ENCODE results near the gene GRAMD1B. TPM values are rescaled to one million over a fixed set of nuclear protein-coding genes. Genes with fewer than 3 reads are reported as not detected.

GRAMD1B gene
- total RNA-seq, 3 donors from 2014 or later = 20.2 to 24.4 (median 23.7) TPM

DNA sequence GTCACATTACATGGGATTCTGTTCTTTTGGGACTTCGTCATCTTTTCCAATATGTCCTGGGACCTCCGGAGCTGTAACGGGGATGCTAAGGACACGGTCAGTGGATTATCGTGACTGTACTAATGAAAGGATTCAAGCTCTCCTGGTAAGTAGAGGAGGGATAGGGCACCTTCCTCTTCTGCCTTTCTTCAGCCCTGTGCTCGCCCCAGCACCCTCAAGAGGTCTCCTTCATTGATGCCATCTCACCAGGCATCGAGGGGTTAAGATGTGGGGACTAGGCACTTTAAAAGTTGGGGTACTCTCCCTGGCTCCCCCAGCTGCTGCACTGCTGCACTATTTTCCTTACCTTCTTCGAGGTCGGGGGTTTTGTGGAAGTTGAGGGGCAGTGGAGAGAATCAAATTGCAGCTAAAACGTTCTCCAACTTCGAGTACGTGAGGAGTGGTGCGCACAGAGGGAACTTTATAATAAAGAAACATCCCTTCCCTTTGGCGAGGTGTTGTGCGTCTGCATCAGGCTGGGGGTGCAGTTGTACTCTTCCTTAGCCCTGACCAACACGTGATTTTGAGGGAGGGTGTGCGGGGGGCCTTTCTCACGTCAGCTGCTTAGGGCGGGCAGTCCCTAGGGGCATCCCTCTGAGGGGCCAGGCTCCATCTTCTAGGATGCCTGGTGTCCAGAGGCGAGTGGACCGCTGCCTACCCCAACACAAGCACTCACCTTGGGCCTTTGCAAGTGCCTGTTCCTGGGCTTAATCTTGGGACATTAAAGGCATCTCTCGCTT, 96.1 kb downstream of the GRAMD1B start:
- Mint-ChIP-seq H3K27me3 (ENCODE audit: low read depth) (no peaks in the 10 kb centered on the region), H3K4me3 (no peak overlapping the region), H3K9me3 (no peaks in the 10 kb centered on the region), H3K36me3 (ENCODE audit: insufficient read depth) (no peaks in the 10 kb centered on the region), H3K4me1 (ENCODE audit: low read depth) (no peaks in the 10 kb centered on the region)
- ATAC-seq = no peak
- no peak for DNase-seq

DNA sequence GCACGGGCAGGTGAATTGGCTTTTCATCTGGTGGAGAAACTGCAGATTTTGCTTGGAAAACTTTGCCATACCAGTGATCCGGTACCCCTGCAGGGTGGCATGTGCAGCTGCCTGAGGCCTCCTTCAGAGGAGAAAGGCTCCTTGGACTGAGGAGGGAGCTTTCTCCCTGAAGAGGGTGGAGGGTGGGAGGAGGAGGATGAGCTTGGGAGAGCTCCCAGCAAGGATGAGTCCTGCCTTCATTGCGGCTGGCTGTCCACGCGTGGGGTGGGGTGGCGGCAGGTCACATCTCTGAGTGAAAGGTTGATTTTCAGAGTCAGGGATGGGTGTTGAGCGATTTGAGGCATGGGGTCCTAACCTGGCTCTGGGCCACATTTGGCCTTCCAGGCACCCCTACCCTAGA, 96.8 kb downstream of the GRAMD1B start:
- no peaks in the 10 kb centered on the region for H3K4me1 Mint-ChIP-seq (ENCODE audit: low read depth)
- H3K4me3 Mint-ChIP-seq = no peak overlapping the region
- ATAC-seq (no peak), DNase-seq (no peak)
- no peaks in the 10 kb centered on the region for H3K27me3 Mint-ChIP-seq (ENCODE audit: low read depth)
- no peaks in the 10 kb centered on the region for H3K9me3 Mint-ChIP-seq
- no peaks in the 10 kb centered on the region for H3K36me3 Mint-ChIP-seq (ENCODE audit: insufficient read depth)

DNA sequence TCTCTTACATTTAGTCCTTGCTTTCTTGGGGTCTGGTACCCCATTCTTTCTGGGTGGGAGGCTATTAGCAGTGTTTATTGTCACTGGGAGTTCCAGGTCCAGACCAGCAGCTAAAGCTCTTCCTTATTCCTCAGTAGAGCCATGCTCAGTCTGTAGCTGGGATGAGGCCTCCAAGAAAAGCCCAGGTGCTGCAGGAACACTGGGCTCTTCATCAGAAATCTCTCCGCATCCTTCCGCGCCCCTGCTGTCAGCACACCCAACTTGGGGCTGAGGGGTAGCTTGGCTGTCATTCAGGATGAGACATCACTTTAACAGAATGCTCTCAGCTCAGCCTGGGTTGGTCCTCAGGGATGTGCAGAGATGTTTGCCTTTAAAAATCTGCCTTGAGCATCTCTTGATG, 97.5 kb downstream of the GRAMD1B start:
- ATAC-seq = no peak
- no peak for DNase-seq
- Mint-ChIP-seq H3K36me3 (ENCODE audit: insufficient read depth) (no peaks in the 10 kb centered on the region), H3K27me3 (ENCODE audit: low read depth) (no peaks in the 10 kb centered on the region), H3K9me3 (no peaks in the 10 kb centered on the region), H3K4me3 (no peak overlapping the region), H3K4me1 (ENCODE audit: low read depth) (no peaks in the 10 kb centered on the region)

DNA sequence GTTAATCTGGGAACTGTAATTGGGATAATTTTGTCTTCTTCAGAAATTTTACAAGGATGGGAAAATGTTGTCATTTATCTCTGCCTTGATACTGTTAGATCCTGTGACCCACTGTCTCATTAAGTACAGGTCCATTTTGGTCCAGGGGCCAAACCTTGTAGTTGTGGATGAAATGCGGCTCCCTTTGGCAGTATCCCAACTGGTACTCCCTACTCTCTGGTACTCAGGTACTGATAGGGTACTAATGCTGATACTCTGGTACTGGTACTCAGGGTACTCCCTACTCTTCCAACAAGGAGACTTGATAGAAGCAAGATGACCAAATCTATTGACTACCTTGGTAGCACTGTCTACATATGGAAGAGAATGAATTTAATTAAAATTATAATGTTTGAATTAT, 97.9 kb downstream of the GRAMD1B start:
- H3K4me3 Mint-ChIP-seq = no peak overlapping the region
- H3K36me3 Mint-ChIP-seq (ENCODE audit: insufficient read depth) = no peaks in the 10 kb centered on the region
- H3K27me3 Mint-ChIP-seq (ENCODE audit: low read depth) = no peaks in the 10 kb centered on the region
- ATAC-seq (no peak), DNase-seq (no peak)
- H3K4me1 Mint-ChIP-seq (ENCODE audit: low read depth) = no peaks in the 10 kb centered on the region
- no peaks in the 10 kb centered on the region for H3K9me3 Mint-ChIP-seq

DNA sequence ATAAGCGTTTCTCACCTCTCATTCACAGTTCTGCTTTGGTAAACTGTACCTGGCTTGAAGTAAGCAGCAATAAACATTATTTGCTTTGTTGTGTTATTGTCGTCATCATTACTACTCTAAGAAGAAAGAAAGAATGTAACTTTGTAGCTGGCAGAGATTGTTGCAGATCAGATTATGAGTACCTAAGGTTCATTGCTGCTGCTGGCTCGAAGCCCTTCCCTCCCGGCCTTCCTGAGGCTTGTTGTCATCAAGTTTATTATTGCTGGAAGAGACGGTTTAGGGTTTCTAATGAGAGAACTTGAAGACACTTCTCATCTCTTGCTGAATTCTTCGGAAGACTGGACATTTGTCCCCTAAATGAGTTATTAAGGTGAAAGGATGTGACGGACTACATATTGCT, 101.3 kb downstream of the GRAMD1B start:
- Mint-ChIP-seq H3K9me3 (no peaks in the 10 kb centered on the region), H3K27me3 (ENCODE audit: low read depth) (no peaks in the 10 kb centered on the region), H3K4me3 (no peak overlapping the region), H3K36me3 (ENCODE audit: insufficient read depth) (no peaks in the 10 kb centered on the region), H3K4me1 (ENCODE audit: low read depth) (no peaks in the 10 kb centered on the region)
- ATAC-seq (no peak), DNase-seq (no peak)

DNA sequence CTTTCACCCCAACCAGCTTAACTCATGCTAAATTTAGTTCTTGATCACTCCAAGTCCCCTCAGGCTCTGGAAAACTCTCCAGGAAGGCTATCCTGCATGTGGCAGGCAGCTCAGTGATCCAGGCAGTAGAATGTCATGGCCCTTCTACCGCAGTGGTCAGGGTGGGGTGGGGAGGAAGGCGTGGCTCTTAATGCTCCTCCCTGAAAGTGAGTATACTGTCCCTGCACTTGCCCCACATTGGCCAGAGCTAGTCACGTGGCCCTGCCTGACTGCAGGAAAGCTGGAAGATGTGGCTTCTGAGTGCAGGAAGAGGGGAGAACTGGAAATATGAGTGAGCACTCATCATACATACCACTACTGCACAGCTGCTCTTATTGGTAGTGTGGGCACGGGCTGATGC, 102.1 kb downstream of the GRAMD1B start:
- Mint-ChIP-seq H3K4me1 (ENCODE audit: low read depth) (no peaks in the 10 kb centered on the region), H3K4me3 (no peak overlapping the region), H3K36me3 (ENCODE audit: insufficient read depth) (no peaks in the 10 kb centered on the region), H3K9me3 (no peaks in the 10 kb centered on the region), H3K27me3 (ENCODE audit: low read depth) (no peaks in the 10 kb centered on the region)
- no peak for DNase-seq
- ATAC-seq = no peak

DNA sequence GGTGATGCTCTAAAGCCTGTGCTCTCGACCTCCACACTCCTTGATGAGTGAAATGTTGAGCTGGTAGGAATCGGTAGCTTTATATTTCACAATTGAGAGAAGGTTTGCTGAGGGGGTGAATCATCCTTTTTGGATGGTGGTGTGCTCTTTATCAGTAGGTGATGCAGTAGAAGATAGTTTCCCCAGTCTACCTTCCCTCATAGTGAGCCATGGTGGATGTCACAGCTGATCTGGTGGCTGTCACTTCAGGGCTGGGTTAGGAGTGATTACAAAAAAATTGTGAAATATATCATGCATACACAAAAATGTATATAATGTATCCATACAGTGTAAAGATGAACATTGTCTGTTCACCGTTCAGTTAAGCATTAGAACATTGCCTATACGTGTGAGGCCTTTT, 105.3 kb downstream of the GRAMD1B start:
- Mint-ChIP-seq H3K36me3 (ENCODE audit: insufficient read depth) (no peaks in the 10 kb centered on the region), H3K27me3 (ENCODE audit: low read depth) (no peaks in the 10 kb centered on the region), H3K4me1 (ENCODE audit: low read depth) (no peaks in the 10 kb centered on the region), H3K4me3 (no peak overlapping the region), H3K9me3 (no peaks in the 10 kb centered on the region)
- no peak for ATAC-seq
- no peak for DNase-seq

DNA sequence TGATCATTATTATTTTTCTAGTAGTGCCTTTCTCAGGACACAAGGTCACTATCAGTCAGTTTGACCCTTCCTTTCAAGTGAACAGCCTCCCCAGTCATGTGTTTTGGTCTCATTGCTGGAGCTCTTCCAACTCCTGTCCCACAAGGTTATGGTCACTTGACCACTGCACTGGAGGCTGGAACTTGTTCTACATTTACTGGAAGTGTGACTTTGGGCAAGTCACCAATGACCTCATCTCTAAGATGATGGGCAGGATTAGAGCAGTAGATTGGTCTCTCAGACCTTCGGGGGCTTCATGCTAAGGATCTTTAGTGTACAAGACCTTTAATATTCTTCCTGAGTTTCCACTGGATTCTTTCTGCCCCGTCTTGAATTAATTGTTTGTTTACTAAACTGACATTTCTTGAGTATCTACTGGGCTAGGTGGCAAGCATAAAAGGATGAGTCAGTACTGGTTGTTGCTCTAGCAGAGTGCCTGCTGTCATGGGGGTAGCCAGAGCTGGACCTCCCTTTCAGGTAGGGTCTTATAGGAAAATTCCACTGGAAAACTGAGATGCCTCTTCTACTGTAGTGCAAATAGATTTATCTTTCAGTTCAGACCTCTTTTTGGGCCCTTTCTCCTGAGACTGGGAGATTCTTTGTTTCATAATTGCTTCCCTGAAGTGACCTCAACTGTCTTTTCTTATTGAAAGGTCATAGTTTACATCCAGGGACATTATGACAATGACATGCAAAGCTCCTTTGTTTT, 106.8 kb downstream of the GRAMD1B start:
- Mint-ChIP-seq H3K4me1 (ENCODE audit: low read depth) (no peaks in the 10 kb centered on the region), H3K27me3 (ENCODE audit: low read depth) (no peaks in the 10 kb centered on the region), H3K9me3 (no peaks in the 10 kb centered on the region), H3K36me3 (ENCODE audit: insufficient read depth) (no peaks in the 10 kb centered on the region), H3K4me3 (no peak overlapping the region)
- ATAC-seq (no peak), DNase-seq (no peak)

DNA sequence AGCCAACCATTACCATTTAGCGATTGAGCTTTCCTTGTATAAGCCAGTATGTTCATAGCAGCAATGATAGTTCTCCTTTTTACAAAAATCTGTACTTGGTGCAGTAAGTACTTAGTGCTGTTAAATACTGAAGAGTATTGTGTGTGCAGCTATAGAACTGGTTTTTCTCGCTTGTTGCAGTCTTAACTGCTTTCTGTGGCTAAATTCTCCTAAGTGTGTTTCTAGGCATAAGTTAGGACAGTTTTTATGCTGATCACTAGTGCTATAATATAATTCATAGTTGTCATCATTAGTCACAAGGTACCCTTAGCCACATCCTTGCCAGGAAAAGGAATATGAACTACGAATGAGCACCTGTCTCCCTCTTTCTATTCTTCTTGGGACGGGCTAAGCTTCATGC, 107.7 kb downstream of the GRAMD1B start:
- H3K4me1 Mint-ChIP-seq (ENCODE audit: low read depth) = no peaks in the 10 kb centered on the region
- H3K4me3 Mint-ChIP-seq = no peak overlapping the region
- DNase-seq = no peak
- H3K27me3 Mint-ChIP-seq (ENCODE audit: low read depth) = no peaks in the 10 kb centered on the region
- H3K36me3 Mint-ChIP-seq (ENCODE audit: insufficient read depth) = no peaks in the 10 kb centered on the region
- H3K9me3 Mint-ChIP-seq = no peaks in the 10 kb centered on the region
- ATAC-seq = no peak

DNA sequence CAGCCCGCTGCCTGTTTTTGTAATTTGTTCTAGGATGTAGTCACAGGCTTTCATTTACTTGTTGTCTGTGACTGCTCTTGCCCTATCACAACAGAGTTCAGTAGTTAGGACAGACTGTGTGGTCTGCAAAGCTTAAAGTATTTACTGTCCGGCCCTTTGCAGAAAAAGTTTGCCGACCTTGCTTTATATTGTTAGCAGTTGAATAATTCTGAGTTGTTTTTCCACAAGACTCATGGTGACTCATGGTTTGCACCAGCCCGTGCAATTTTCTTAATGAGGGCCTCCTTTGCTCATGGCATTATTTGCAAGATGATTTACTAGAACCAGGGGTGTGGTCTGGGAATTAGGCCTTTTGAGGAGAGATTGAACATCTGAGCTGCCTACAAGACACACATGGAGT, 113.7 kb downstream of the GRAMD1B start:
- H3K4me1 Mint-ChIP-seq (ENCODE audit: low read depth) = no peaks in the 10 kb centered on the region
- H3K9me3 Mint-ChIP-seq = no peaks in the 10 kb centered on the region

DNA sequence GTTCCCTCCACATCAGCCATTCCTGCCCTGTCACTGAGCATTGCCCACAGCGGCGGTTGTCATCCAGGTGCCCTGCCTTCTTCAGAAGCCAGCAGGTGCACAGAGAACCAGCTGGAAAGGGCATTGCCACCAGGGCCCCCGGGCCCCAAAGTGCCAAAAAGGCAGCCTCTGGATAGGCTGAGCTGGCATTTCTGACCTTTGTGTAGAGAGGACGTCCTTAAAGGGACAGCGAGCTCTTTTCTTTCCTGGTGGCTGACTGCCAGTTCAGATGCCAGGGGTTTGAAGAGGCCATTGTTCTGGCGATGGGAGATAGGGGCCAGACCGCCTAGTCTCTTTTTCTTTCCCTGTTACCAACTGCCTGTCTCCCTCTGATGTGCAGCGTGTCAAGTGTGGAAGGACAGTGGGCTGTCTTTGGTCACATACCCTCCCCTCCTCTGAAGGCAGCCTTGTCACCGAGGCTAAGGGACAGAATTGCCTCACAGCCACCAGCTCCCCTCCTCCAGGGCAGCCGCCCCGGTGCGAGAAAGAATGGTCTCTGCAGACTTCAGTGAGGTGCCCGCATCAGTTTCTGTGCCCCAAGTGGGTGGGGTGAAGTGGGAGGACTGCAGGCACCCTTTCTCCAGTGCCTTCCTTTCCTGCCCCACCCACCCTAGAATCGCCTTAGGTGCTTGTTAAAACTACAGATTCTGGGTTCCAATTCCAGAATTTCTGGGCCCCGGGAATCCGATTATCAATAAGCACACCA, 114.7 kb downstream of the GRAMD1B start:
- Mint-ChIP-seq H3K4me1 (ENCODE audit: low read depth) (no peaks in the 10 kb centered on the region), H3K36me3 (ENCODE audit: insufficient read depth) (no peaks in the 10 kb centered on the region)
- no peak for ATAC-seq

More for the DNA sequence above, 113.7 kb downstream of the GRAMD1B start:
- DNase-seq = no peak
- ATAC-seq = no peak
- Mint-ChIP-seq H3K4me3 (no peak overlapping the region), H3K36me3 (ENCODE audit: insufficient read depth) (no peaks in the 10 kb centered on the region), H3K27me3 (ENCODE audit: low read depth) (no peaks in the 10 kb centered on the region)

DNA sequence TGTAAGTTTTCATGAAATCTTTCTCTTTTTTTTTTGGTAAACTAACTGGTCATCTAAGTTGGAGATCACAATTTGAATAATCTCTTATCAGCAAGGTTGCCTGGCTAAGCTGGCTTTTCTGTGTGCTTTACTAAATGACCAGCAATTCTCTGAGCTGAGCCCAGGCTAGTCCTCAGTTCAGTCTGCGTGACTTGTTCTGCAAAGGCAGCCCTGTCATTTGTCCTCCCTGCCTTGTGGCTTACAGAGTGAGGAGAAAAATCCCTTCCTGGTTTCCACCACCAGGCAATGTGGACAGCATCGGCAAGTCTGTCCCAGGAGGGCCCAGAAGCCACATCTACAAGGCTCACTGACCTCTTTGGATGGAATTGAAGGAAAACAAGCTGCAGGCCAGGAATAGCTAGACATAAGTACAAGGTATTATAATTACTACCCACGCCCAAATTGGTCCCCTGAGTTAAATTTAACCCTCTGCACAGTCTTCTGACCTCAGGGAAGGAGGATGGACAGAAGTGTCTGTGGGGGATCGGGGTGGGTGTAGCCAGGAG, 115.7 kb downstream of the GRAMD1B start:
- Mint-ChIP-seq H3K4me1 (ENCODE audit: low read depth) (peaks cover 5% of the 10 kb centered on the region), H3K9me3 (no peaks in the 10 kb centered on the region), H3K36me3 (ENCODE audit: insufficient read depth) (no peaks in the 10 kb centered on the region), H3K4me3 (no peak overlapping the region), H3K27me3 (ENCODE audit: low read depth) (no peaks in the 10 kb centered on the region)
- DNase-seq (no peak), ATAC-seq (no peak)

More for the DNA sequence above, 114.7 kb downstream of the GRAMD1B start:
- H3K4me3 Mint-ChIP-seq = no peak overlapping the region
- no peak for DNase-seq
- no peaks in the 10 kb centered on the region for H3K9me3 Mint-ChIP-seq
- H3K27me3 Mint-ChIP-seq (ENCODE audit: low read depth) = no peaks in the 10 kb centered on the region

DNA sequence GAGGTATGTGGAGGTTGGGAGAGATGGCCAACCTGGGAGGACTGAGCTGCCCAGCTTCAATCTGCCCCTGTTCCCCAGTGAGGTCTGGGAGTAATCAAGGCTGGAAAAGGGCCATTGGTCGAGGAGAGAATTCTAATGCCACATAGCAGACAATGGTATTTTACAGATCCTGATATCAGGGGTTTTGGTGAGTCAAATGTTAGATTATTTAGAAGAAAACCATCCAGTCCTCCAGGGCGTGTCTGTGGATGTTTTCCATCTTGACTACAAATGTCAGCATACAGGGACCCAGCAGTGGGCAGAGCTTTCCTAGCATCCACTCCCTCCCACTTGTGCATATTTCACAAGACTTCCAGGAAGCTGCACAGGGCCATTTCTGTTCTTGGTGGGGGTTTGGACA, 116.4 kb downstream of the GRAMD1B start:
- ATAC-seq = no peak
- Mint-ChIP-seq H3K27me3 (ENCODE audit: low read depth) (no peaks in the 10 kb centered on the region), H3K4me1 (ENCODE audit: low read depth) (peaks cover 5% of the 10 kb centered on the region), H3K36me3 (ENCODE audit: insufficient read depth) (no peaks in the 10 kb centered on the region), H3K4me3 (no peak overlapping the region), H3K9me3 (no peaks in the 10 kb centered on the region)
- DNase-seq = no peak

DNA sequence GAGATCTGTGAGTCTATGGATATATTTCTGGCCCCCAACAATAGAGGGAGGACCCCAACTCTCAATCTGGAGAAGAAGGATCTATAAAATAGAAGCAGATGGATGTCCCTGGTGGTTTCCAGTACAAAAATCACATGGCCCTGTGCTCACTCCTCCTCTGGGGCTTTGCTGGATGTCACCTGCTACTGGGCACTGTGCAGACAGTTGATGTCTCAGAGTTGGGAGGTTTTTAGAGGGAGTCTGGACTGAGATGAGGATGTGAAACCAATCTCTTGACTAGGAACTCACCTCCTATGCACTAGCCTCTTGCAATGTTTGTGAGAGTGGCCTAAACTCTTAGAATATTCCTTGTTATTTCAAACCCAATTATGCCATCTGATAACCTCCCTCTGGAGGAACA, 117.1 kb downstream of the GRAMD1B start:
- H3K27me3 Mint-ChIP-seq (ENCODE audit: low read depth) = no peaks in the 10 kb centered on the region
- peaks cover 5% of the 10 kb centered on the region for H3K4me1 Mint-ChIP-seq (ENCODE audit: low read depth)
- no peaks in the 10 kb centered on the region for H3K36me3 Mint-ChIP-seq (ENCODE audit: insufficient read depth)
- H3K4me3 Mint-ChIP-seq = no peak overlapping the region
- no peaks in the 10 kb centered on the region for H3K9me3 Mint-ChIP-seq
- DNase-seq (no peak), ATAC-seq (no peak)

Data from activated T-cell treated with anti-CD3 and anti-CD28 coated beads, Interleukin-2, amount 50 U/mL, for 4 hours (primary cell).